ENCODE measurements around the gene DCAF11.
A peak's percentile ranks its signal among the peaks of the same experiment; 100 is the strongest.

The DCAF11 gene

GRCh38 chr14:24165785-24166184, 51.2 kb downstream of the DCAF11 start:
- DNase-seq, result no peak

- DNase-seq, result no peak
These were observed 53.0 kb downstream of the DCAF11 start for GRCh38 chr14:24167469-24168114.

GRCh38 chr14:24171422-24172260, 57.1 kb downstream of the DCAF11 start, which contains the start of gene REC8:
TSS of gene REC8 (plus strand) at chr14:24172080. CDS start at chr14:24172553, 473 bp downstream.
- DNase-seq, result peak; percentile 80

- no peak for DNase-seq
These were observed 57.8 kb downstream of the DCAF11 start for GRCh38 chr14:24172261-24172860.

- no peak for DNase-seq
These were observed 58.3 kb downstream of the DCAF11 start for GRCh38 chr14:24172871-24173281.

Measured in stimulated activated CD4-positive, alpha-beta T cell treated with anti-CD3 and anti-CD28 coated beads, Interleukin-1b, Interleukin-23, amount 100 ng/mL, for 48 hours (primary cell).